Subcutaneous adipose tissue (tissue), 4 donors: ENCODE data around the gene MAMDC4. TPM values are rescaled to one million over a fixed set of nuclear protein-coding genes. Genes with fewer than 3 reads are reported as not detected.

Experiments
- CTCF ChIP-seq: fragments of 450-650 bp; IDR thresholded peaks from one replicate; pipeline ENCODE4 v1.5.1; 2016; ENCODE audit warnings: low read depth, mild to moderate bottlenecking, control low read depth, antibody characterized with exemption, moderate library complexity
- total RNA-seq, 4 donors: library from RNA; depleted of rRNA; stranded (reverse); fragments of >200 nt; gene quantifications; one replicate each; pipeline ENCODE4 v1.1.0, GENCODE V29; 2016

Gene MAMDC4
- total RNA-seq, 4 donors from 2014 or later, result 0.68 to 1.5 (median 1.1) TPM; not detected in 1

DNA sequence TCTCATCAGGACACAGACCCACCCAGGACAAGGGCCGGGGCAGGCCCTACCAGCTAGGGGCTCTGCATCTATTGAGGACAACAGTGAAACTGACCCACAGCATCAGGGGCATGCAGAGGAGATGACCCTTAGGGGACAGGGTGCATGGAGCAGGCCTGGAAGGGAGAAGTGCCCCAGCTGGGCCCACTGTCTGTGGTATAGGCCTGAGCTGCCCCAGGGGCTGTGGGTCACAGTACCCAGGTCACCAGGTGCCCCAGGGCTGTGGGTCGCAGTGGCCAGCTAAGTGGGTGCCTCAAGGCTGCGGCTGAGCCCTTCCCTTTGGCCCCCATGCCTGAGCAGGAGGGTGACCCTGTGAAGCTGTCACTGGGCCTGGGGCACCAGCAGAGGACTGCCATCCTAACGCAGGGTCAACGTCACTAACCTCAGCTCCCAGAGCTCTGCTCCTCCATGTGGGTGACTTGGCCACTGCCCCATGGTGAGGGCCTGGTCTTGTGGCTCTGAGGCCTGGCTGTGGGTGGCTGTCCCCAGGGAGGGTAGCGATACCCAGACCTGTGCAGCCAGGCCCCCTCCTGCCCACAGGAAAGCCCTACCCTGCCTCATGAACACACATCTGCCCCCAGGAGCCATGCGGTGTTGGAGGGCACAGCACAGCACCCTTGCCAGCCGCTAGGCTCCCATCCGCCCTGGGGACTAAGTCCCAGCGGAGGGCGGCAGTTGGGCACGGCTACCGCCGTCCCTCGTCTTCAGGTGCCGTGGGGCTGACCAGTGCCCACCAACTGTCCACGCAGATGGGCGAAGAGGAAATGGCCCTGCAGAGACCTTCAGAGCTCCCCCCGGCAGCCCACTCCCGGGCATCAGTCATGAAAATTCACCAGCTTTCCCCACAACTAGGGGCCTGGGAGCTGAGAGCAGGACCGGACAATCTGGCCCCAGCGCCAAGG is 9.1 kb downstream of the MAMDC4 start:
- TF ChIP-seq CTCF, result no peak

DNA sequence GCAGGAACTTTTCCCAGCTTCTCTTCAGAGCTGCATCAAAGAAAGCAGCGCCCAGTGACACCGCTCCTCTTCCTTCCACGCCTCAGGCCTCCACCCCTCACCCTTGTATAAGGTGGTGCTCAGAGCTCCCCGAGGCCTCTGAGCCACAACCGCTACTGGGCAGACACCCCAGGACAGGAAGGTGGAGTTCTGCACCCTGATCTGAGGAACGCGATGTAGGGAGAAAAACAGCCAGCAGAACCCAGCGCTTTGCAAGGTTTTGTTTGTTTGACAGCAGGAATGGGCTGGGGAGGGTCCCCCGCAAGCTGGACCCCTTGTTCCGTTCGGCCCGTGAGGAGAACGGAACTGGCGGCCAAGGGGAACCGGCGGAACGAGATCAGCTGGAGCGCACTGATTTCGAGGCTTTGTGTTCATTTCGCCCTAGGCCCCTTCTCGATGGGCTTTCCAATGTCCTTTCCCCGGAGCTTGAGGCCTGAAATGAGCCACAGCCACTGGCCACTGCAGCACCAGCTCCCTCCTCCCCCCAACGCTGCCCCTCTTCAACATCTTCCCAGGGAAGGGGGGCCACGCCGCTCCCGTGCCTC is 9.8 kb downstream of the MAMDC4 start:
- TF ChIP-seq CTCF, result no peak

- no peak for TF ChIP-seq CTCF
Observed at GRCh38 chr9:136862849-136863622, 10.9 kb downstream of the MAMDC4 start.

DNA sequence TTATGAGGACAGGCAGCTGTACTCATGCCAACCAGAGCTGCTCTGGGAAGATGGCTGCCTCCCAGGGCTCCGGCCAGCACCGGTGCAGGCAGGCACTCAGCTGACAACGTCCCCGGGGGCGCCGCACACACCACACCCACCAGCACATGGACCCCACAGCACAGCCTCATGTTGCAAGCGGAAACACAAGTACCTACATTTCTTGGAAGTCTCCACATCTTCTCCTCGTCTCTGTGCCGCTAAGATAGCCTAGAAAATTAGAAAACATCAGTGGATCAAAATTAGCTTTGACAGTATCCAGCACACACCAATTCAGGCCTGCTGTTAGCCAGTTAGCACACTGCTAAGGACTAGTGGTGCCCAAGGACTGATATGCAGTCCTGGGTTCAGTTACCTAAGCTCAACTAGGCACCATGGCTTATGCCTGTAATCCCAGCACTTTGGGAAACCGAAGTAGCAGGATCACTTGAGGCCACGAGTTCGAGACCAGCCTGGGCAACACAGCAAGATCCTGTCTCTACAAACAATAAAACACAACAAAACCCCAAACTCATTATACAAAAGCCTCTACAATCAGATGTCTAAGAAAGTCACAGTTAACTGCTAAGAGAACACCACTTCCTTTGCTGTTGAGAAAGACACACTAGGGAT is 11.6 kb downstream of the MAMDC4 start:
- no peak for TF ChIP-seq CTCF

- no peak for TF ChIP-seq CTCF
Observed at GRCh38 chr9:136865041-136865767, 13.1 kb downstream of the MAMDC4 start.

DNA sequence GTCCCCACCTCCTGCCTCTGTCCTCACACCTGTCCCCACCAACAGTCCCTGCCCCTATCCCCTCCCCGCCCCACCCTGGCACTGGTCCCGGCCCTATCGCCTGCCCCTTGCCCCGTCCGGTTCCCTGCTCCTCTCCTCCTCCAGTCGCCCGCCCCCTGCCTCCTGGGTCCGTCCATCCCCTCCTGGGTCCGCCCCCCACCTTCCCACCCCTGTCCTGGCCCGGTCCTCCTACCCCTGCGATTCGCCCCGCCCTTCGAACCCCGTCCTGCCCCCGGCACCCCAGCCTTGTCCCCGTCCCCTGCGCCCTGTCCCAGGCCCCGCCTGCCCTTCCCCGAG is 13.6 kb downstream of the MAMDC4 start:
- no peak for TF ChIP-seq CTCF
